Right cardiac atrium (tissue), 5 donors: ENCODE results near the gene NOX3. TPM values are rescaled to one million over a fixed set of nuclear protein-coding genes. Genes with fewer than 3 reads are reported as not detected.
"Not testable (repeated sequence)": the region's sequence is repeated elsewhere in the genome, so short reads cannot be mapped to it uniquely, and the experiment has no call there.

Experiments used
- ATAC-seq, 2 donors: fragments of 200-7000 bp; cut with Tn5 transposase; one replicate each; pipeline versions ENCODE4 v1.8.0 to v1.9.1; 2020; ENCODE audit warnings: moderate library complexity in 2 of 2, mild to moderate bottlenecking in 1 of 2
- DNase-seq, 3 donors: peaks; one replicate each; pipeline ENCODE4 v3.0.0-alpha.2; 2020
- H3K27ac ChIP-seq: one replicate; pipeline ENCODE4 v1.5.1; 2013; ENCODE audit warnings: mild to moderate bottlenecking, low read length, control low read depth, moderate library complexity
- H3K27me3 ChIP-seq: one replicate; pipeline ENCODE4 v1.6.1; 2013; ENCODE audit not compliant: control insufficient read depth, insufficient read depth
- H3K4me1 ChIP-seq: one replicate; pipeline ENCODE4 v1.6.1; 2013; ENCODE audit warnings: low read length; ENCODE audit not compliant: control insufficient read depth, insufficient read depth
- H3K4me3 ChIP-seq: one replicate; pipeline ENCODE4 v1.5.1; 2013; ENCODE audit warnings: low read length, control low read depth
- H3K9me3 ChIP-seq: one replicate; pipeline ENCODE4 v1.6.1; 2013; ENCODE audit warnings: low read length; ENCODE audit not compliant: control insufficient read depth
- WGBS: extraction: QIAGEN DNeasy Blood & Tissue Kit; methylation state at CpG from one replicate; pipeline ENCODE4 v1.1.7; 2013; 5-methylcytosine and 5-hydroxymethylcytosine counted together
- intact Hi-C, 4 donors: fragments of 100-400 bp; cut with DNase I; formaldehyde crosslinking; loops; one replicate each; pipeline versions ENCODE4 v1.11.0 to v1.14.0; 2022 to 2023
- polyA plus RNA-seq: library from polyadenylated mRNA; stranded (reverse); fragments of 200-250 nt; gene quantifications from one replicate; pipeline ENCODE4 v1.2.3, GENCODE V29; 2013
- total RNA-seq, 4 donors: library from RNA; stranded (reverse); fragmentation: NEBNext Ultra II Directional; extraction: Animal tissue kit (Norgen Biotek cat#: 25700); gene quantifications; one replicate each; pipeline ENCODE4 v1.2.1, GENCODE V29; 2021
- donor health status: healthy with polysubstance abuse.
- donor health status: DM: no; HTN: yes; CAD: no.
- donor health status: DM: no; HTN: no; CAD: no.
- donor health status: DM: no; HTN: yes; CAD: no; lungs with severe emphysema.
- donor health status: DM: yes; HTN: yes; CAD: no.

Gene NOX3
- total and polyA plus RNA-seq, 5 donors, result not detected

DNA sequence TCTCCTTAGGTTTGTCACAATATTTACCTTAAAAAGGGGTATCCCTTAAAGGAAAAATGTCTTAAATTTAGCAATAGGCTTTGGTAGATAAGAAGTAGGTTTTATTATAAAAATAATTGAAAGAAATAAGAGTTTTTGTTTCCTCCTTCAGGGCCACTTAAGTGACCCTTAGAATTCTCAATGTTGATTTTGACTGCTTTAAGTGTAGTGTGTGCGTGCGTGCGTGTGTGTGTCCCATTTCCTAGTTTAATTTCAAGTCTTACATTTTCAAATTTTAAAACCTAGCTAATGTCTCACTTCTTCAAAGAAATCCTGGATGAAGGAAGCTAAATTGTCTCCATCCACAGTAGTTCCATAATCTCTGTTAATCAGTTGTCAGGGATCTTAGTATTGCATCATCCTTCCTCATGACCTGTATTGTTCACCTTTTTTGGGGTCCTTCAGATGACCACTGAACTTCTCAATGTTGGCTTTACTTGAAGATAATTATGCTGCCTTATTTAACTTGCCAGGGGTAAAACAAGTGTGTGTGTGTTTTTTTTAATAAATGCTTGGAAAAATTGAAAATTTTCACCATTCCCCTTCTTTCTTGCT, 90.7 kb downstream of the NOX3 start:
- no peak for ATAC-seq
- intact Hi-C loops, result no loop called here
- Histone ChIP-seq H3K4me3 (no peak overlapping the region), H3K4me1 (no peaks in the 10 kb centered on the region), H3K9me3 (no peaks in the 10 kb centered on the region), H3K27ac (no peak overlapping the region), H3K27me3 (no peaks in the 10 kb centered on the region)
- no peak for DNase-seq
- 99% methylated on average over 3 of the region's 3 CpGs for WGBS

DNA sequence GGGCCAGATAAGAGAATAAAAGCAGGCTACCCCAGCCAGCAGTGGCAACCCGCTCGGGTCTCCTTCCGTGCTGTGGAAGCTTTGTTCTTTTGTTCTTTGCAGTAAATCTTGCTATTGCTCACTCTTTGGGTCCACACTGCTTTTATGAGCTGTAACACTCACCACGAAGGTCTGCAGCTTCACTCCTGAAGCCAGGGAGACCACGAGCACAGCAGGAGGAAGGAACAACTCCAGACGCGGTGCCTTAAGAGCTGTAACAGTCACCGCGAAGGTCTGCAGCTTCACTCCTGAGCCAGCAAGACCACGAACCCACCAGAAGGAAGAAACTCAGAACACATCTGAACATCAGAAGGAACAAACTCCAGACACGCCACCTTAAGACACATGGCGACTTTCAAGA, 91.6 kb downstream of the NOX3 start:
- H3K9me3 ChIP-seq, intact Hi-C loops, H3K4me1 ChIP-seq, H3K27me3 ChIP-seq, H3K27ac ChIP-seq, DNase-seq, H3K4me3 ChIP-seq, ATAC-seq: not testable (repeated sequence)
- WGBS, result 82% methylated on average over 12 of the region's 12 CpGs

DNA sequence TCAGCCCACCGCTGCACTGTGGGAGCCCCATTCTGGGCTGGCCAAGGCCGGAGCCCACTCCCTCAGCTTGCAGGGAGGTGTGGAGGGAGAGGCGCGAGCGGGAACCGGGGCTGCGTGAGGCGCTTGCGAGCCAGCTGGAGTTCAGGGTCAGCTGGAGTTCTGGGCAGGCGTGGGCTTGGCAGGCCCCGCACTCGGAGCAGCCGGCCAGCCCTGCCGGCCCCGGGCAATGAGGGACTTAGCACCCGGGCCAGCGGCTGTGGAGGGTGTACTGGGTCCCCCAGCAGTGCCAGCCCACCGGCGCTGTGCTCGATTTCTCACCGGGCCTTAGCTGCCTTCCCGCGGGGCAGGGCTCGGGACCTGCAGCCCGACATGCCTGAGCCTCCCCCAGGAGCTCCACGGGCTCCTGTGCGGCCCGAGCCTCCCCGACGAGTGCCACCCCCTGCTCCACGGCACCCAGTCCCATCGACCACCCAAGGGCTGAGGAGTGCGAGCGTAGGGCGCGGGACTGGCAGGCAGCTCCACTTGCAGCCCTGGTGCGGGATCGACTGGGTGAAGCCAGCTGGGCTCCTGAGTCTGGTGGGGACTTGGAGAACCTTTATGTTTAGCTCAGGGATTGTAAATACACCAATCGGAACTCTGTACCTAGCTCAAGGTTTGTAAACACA, 92.5 kb downstream of the NOX3 start:
- H3K4me1 ChIP-seq, ATAC-seq, H3K27ac ChIP-seq, intact Hi-C loops, H3K27me3 ChIP-seq, H3K4me3 ChIP-seq, H3K9me3 ChIP-seq, DNase-seq: not testable (repeated sequence)
- 95% methylated on average over 38 of the region's 39 CpGs for WGBS

DNA sequence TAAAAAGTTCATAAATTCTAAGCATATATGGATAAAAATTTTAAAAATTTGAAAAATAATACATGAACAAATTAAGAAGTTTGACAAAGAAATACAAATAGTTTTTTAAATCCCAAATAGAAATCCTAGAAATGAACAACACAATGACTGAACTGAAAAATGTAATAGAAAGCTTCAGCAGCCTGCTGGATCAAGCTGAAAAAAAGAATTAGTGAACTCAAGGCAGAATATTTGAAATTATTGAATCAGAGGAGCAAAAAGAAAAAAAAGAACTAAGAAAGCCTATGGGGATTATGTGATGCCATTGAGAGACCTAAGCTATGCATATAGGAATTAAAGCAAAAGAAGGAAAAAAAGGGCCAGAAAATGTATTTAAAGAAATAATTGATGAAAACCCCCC, 101.5 kb downstream of the NOX3 start:
- ATAC-seq (no peak), DNase-seq (no peak)
- no peak overlapping the region for H3K4me3 ChIP-seq
- H3K27ac ChIP-seq, result no peak overlapping the region
- H3K4me1 ChIP-seq, result no peaks in the 10 kb centered on the region
- peaks cover 3% of the 10 kb centered on the region for H3K9me3 ChIP-seq
- no peaks in the 10 kb centered on the region for H3K27me3 ChIP-seq
- intact Hi-C loops, result no loop called here

DNA sequence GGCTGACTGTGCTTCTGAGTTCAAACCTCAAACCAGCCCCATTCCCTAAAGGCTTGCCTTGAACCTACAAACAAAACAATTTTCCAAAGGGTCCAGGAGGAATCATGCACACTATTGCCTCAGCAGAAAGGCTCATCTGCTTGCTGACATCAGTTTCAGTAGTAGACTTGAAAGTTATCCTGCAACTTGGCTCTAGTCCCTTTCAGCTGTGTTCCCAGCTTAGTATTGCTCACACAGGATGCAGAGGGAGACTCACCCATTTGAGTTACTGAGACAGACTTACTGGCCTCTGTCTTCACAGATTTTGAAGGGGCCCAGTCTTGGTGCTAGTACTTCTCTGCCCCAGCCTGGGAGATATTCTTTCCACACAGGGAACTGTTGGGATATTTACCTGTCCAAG, 102.8 kb downstream of the NOX3 start:
- ATAC-seq, result no peak

DNA sequence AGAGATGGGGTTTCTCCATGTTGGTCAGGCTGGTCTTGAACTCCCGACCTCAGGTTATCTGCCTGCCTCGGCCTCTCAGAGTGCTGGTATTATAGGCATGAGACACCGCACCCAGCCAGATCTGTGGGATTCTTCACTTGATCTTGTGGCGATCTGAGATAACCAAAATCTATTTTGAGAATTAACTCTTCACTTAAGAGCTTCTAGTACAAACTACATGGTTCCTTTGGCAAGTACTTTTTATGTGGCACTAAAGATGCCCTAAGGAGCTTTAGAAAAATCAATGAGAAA, 103.6 kb downstream of the NOX3 start:
- no peak overlapping the region for H3K4me3 ChIP-seq
- intact Hi-C loops, result no loop called here
- H3K27me3 ChIP-seq, result no peaks in the 10 kb centered on the region
- H3K27ac ChIP-seq, result no peak overlapping the region
- DNase-seq (no peak), ATAC-seq (no peak)
- 71% methylated on average over 4 of the region's 4 CpGs for WGBS
- H3K4me1 ChIP-seq, result no peaks in the 10 kb centered on the region
- H3K9me3 ChIP-seq, result peaks cover 3% of the 10 kb centered on the region

More for the DNA sequence above, 102.8 kb downstream of the NOX3 start:
- intact Hi-C loops, result no loop called here
- Histone ChIP-seq H3K4me3 (no peak overlapping the region), H3K4me1 (no peaks in the 10 kb centered on the region), H3K9me3 (peaks cover 3% of the 10 kb centered on the region), H3K27me3 (no peaks in the 10 kb centered on the region), H3K27ac (no peak overlapping the region)
- DNase-seq, result no peak

DNA sequence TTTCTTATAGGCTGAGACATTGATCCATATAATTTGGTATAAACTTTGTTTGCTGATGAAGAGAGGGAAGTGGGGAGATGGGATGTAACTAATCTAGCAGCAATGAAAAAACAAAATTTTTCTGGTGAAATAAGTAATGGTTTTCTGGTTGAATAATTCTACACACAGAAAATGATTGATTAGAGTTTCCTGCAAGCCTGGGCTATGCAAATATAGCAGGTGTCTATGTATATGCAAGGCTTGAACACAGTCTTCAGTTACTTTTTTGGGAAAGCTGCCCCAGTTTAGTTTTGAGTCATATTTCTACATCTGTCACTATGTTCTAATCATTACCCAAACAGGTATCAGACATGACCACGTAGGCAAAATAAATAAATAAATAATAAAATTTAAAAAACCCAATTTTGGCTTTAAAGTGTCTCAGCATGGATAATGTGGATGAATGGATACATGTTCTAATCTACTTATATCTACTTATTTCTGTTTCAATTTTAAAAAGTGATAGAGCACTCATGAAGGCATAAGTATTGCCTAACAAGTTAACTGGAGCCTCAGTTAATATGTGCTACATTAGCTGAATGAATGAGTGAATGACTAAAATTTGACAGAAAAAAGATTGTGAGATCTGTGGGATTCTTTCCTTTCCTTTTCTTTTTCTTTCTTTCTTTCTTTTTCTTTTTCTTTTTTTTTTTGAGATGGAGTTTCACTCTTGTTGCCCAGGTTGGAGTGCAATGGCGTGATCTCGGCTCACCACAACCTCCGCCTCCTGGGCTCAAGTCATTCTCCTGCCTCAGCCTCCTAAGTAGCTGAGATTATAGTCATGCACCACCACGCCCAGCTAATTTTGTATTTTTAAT, 104.1 kb downstream of the NOX3 start:
- H3K4me1 ChIP-seq, result no peaks in the 10 kb centered on the region
- intact Hi-C loops, result no loop called here
- WGBS, result 87% methylated on average over 5 of the region's 5 CpGs
- ATAC-seq, result no peak
- no peak for DNase-seq
- no peak overlapping the region for H3K4me3 ChIP-seq
- H3K9me3 ChIP-seq, result peaks cover 3% of the 10 kb centered on the region
- H3K27ac ChIP-seq, result no peak overlapping the region
- no peaks in the 10 kb centered on the region for H3K27me3 ChIP-seq

DNA sequence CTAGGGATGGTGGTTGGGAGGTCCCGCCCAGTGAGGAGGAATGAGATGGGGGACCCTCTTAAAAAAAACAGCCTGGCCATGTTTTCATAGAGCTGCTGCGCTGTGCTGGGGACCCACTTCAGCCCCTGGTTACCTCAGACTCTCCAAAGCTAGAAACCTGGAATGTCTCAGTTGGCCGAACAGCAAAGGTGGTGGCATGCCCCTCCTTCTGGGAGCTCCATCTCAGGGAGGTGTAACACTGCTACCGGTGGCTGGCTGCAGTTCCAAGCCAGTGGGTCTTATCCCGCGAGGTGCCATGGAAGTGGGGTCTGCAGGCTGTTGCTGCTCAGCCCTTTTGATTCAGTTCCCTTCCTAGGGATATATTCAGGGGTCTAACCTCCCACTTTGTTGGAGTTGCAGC, 105.7 kb downstream of the NOX3 start:
- ATAC-seq, result no peak
- Histone ChIP-seq H3K4me1 (no peaks in the 10 kb centered on the region), H3K27me3 (no peaks in the 10 kb centered on the region), H3K4me3 (no peak overlapping the region), H3K27ac (no peak overlapping the region), H3K9me3 (peaks cover 3% of the 10 kb centered on the region)
- no peak for DNase-seq
- WGBS, result 94% methylated on average over 6 of the region's 6 CpGs
- intact Hi-C loops, result no loop called here

DNA sequence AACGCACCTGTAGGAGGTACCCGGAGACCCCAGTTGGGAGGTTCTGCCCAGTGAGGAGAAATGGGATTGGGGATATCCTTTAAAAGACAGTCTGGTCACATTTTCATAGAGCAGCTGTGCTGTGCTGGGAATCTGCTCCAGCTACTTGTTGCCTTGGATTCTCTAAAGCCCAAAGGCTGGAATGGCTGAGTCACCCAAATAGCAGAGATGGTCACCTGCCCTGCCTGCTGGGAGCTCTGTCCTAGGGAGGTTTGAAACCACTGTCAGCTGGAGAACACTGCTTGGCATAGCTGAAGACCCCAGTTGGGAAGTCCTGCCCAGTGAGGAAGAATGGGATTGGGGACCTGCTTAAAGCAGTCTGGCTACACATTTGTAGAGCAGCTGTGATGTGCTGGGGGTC, 106.5 kb downstream of the NOX3 start:
- H3K27ac ChIP-seq, result no peak overlapping the region
- no peak overlapping the region for H3K4me3 ChIP-seq

DNA sequence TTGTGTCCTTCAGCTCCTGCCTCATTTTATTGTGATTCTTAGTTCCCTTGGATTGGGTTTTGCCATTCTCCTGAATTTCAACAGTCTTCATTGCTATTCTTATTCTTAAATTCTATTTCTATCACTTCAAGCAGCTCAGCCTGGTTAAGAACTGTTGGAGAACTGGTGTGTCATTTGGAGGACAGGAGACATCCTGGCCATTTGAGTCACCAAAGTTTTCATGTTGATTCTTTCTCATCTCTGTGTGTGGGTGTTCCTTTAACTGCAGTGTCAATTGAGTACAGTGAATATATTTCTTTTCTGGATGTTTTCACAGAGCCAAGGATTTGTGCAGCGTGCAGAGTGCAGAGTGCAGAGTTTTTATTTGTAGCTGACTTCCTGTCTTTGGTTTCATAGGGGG, 107.8 kb downstream of the NOX3 start:
- DNase-seq, result no peak

More for the DNA sequence above, 106.5 kb downstream of the NOX3 start:
- Histone ChIP-seq H3K27me3 (no peaks in the 10 kb centered on the region), H3K4me1 (no peaks in the 10 kb centered on the region), H3K9me3 (peaks cover 3% of the 10 kb centered on the region)
- intact Hi-C loops, result no loop called here
- DNase-seq (no peak), ATAC-seq (no peak)
- WGBS, result 94% methylated on average over 2 of the region's 2 CpGs

DNA sequence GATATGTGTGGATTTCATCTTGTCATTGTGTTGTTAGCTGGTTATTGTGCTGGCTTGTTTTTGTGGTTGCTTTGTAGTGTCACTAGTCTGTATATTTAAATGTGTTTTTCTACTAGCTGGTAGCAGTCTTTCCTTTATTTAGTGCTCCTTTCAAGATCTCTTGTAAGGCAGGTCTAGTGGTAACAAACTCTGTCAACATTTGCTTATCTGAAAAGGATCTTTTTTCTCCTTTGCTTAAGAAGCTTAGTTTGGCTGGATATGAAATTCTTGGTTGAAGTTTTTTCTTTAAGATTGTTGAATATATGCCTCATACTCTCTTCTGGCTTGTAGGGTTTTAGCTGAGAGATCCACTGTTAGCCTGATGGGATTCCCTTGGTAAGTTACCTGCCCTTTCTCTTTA, 108.7 kb downstream of the NOX3 start:
- intact Hi-C loops, result no loop called here
- H3K27ac ChIP-seq, result no peak overlapping the region

More for the DNA sequence above, 107.8 kb downstream of the NOX3 start:
- H3K27me3 ChIP-seq, result no peaks in the 10 kb centered on the region
- H3K9me3 ChIP-seq, result no peaks in the 10 kb centered on the region
- H3K4me3 ChIP-seq, result no peak overlapping the region
- no peak overlapping the region for H3K27ac ChIP-seq
- 84% methylated on average over 1 of the region's 1 CpG for WGBS
- intact Hi-C loops, result no loop called here
- H3K4me1 ChIP-seq, result no peaks in the 10 kb centered on the region
- ATAC-seq, result no peak

More for the DNA sequence above, 108.7 kb downstream of the NOX3 start:
- Histone ChIP-seq H3K27me3 (no peaks in the 10 kb centered on the region), H3K4me3 (no peak overlapping the region), H3K9me3 (no peaks in the 10 kb centered on the region), H3K4me1 (no peaks in the 10 kb centered on the region)
- no peak for ATAC-seq
- DNase-seq, result no peak
